MM.1S (cell line): ENCODE measurements around the gene TNFRSF6B.

Experiments used
- DNase-seq: peaks from one replicate; pipeline ENCODE4 v3.0.0-alpha.2; 2015
- H2AFZ ChIP-seq: fragments of 300-600 bp; sonication (generic); 2 replicates; pipeline ENCODE4 v1.6.0; 2016; ENCODE audit warnings: antibody characterized with exemption, low read length
- H3F3A ChIP-seq: fragments of 300-600 bp; sonication (generic); 2 replicates; pipeline ENCODE4 v1.6.1; 2016; ENCODE audit warnings: mild to moderate bottlenecking, antibody characterized with exemption, low read length, moderate library complexity, mixed read lengths; ENCODE audit not compliant: insufficient read depth
- H3K27ac ChIP-seq: fragments of 300-600 bp; sonication (generic); 2 replicates; pipeline ENCODE4 v1.5.1; 2016; ENCODE audit warnings: mild to moderate bottlenecking, low read length
- H3K27me3 ChIP-seq: fragments of 300-600 bp; sonication (generic); replicated peaks from 2 replicates; pipeline ENCODE4 v1.6.0; 2016; ENCODE audit warnings: low read length; ENCODE audit not compliant: insufficient read depth
- H3K36me3 ChIP-seq: fragments of 300-600 bp; sonication (generic); replicated peaks from 2 replicates; pipeline ENCODE4 v1.6.1; 2016; ENCODE audit warnings: mild to moderate bottlenecking, low read length, mixed read lengths; ENCODE audit not compliant: insufficient read depth
- H3K4me1 ChIP-seq: fragments of 300-600 bp; sonication (generic); 2 replicates; pipeline ENCODE4 v1.6.1; 2016; ENCODE audit warnings: low read length, mixed read lengths
- H3K4me2 ChIP-seq: fragments of 300-600 bp; sonication (generic); 2 replicates; pipeline ENCODE4 v1.6.0; 2016; ENCODE audit warnings: low read depth, low read length
- H3K4me3 ChIP-seq: fragments of 300-600 bp; sonication (generic); 2 replicates; pipeline ENCODE4 v1.5.1; 2016; ENCODE audit warnings: low read length, mixed read lengths
- H3K79me2 ChIP-seq: fragments of 300-600 bp; sonication (generic); 2 replicates; pipeline ENCODE4 v1.6.1; 2016; ENCODE audit warnings: mixed run types, low read length, mixed read lengths
- H3K9ac ChIP-seq: fragments of 300-600 bp; sonication (generic); 2 replicates; pipeline ENCODE4 v1.6.1; 2016; ENCODE audit warnings: low read length, mixed read lengths
- H3K9me2 ChIP-seq: fragments of 300-600 bp; sonication (generic); replicated peaks from 2 replicates; pipeline ENCODE4 v1.6.1; 2016; ENCODE audit warnings: mild to moderate bottlenecking, low read length, mixed read lengths; ENCODE audit not compliant: insufficient read depth
- H3K9me3 ChIP-seq: fragments of 300-600 bp; sonication (generic); replicated peaks from 2 replicates; pipeline ENCODE4 v1.6.1; 2016; ENCODE audit warnings: mild to moderate bottlenecking, low read length, mixed read lengths; ENCODE audit not compliant: insufficient read depth
- H4K20me1 ChIP-seq: fragments of 300-600 bp; sonication (generic); 2 replicates; pipeline ENCODE4 v1.6.1; 2016; ENCODE audit warnings: mild to moderate bottlenecking, low read length, moderate library complexity, mixed read lengths; ENCODE audit not compliant: insufficient read depth
- CTCF ChIP-seq: fragments of 300-600 bp; sonication (generic); IDR thresholded peaks from 2 replicates; pipeline ENCODE4 v1.5.1; 2016; ENCODE audit warnings: antibody characterized with exemption, low read length, mixed read lengths
- EZH2 ChIP-seq: fragments of 300-600 bp; sonication (generic); optimal IDR thresholded peaks from 2 replicates; pipeline ENCODE3; 2017; ENCODE audit warnings: low read depth, mild to moderate bottlenecking, antibody characterized with exemption, low read length, mixed read lengths
- EZH2phosphoT487 ChIP-seq: fragments of 300-600 bp; sonication (generic); IDR thresholded peaks from 2 replicates; pipeline ENCODE4 v1.6.1; 2018; ENCODE audit warnings: antibody characterized with exemption, low read length

Gene TNFRSF6B

GRCh38 chr20:63740627-63741353 is 44.3 kb downstream of the TNFRSF6B start:
- H3K27ac ChIP-seq, result no peak overlapping the region
- H3K9me3 ChIP-seq, result no peaks in the 10 kb centered on the region
- peaks cover 5% of the 10 kb centered on the region for H3K4me1 ChIP-seq
- H4K20me1 ChIP-seq, result no peaks in the 10 kb centered on the region
- H3F3A ChIP-seq, result peaks cover 19% of the 10 kb centered on the region
- H3K27me3 ChIP-seq, result no peaks in the 10 kb centered on the region
- H3K4me3 ChIP-seq, result no peak overlapping the region
- no peak for DNase-seq
- no peak overlapping the region for H2AFZ ChIP-seq
- peaks cover 26% of the 10 kb centered on the region for H3K79me2 ChIP-seq
- no peak overlapping the region for H3K9ac ChIP-seq
- no peaks in the 10 kb centered on the region for H3K9me2 ChIP-seq
- TF ChIP-seq EZH2 (no peak), EZH2phosphoT487 (no peak), CTCF (no peak)
- no peaks in the 10 kb centered on the region for H3K36me3 ChIP-seq
- H3K4me2 ChIP-seq, result no peak overlapping the region

- Histone ChIP-seq H3K27me3 (no peaks in the 10 kb centered on the region), H3K36me3 (no peaks in the 10 kb centered on the region), H3K9me3 (no peaks in the 10 kb centered on the region), H4K20me1 (no peaks in the 10 kb centered on the region), H3K27ac (no peak overlapping the region), H3K4me2 (no peak overlapping the region), H3K4me1 (peaks cover under 1% of the 10 kb centered on the region; the same call in 1 of the 2 replicates), H3K4me3 (no peak overlapping the region), H3K9ac (no peak overlapping the region), H3K79me2 (peaks cover 24% of the 10 kb centered on the region), H3F3A (peaks cover 14% of the 10 kb centered on the region), H3K9me2 (no peaks in the 10 kb centered on the region), H2AFZ (no peak overlapping the region)
- TF ChIP-seq EZH2 (no peak), CTCF (no peak)
- no peak for DNase-seq
Observed at GRCh38 chr20:63741354-63741675, 44.9 kb downstream of the TNFRSF6B start.

- H3K9me3 ChIP-seq, result no peaks in the 10 kb centered on the region
- H3K4me2 ChIP-seq, result no peak overlapping the region
- no peak overlapping the region for H3K9ac ChIP-seq
- no peak overlapping the region for H3K4me3 ChIP-seq
- TF ChIP-seq CTCF (no peak), EZH2 (no peak), EZH2phosphoT487 (no peak)
- H3K9me2 ChIP-seq, result no peaks in the 10 kb centered on the region
- peaks cover 20% of the 10 kb centered on the region for H3K79me2 ChIP-seq
- H3K27ac ChIP-seq, result no peak overlapping the region
- H2AFZ ChIP-seq, result no peak overlapping the region
- no peaks in the 10 kb centered on the region for H3K27me3 ChIP-seq
- H3K4me1 ChIP-seq, result no peaks in the 10 kb centered on the region
- no peaks in the 10 kb centered on the region for H3K36me3 ChIP-seq
- DNase-seq, result no peak
- no peaks in the 10 kb centered on the region for H4K20me1 ChIP-seq
- peaks cover 8% of the 10 kb centered on the region for H3F3A ChIP-seq
Observed at GRCh38 chr20:63741676-63742380, 45.4 kb downstream of the TNFRSF6B start.
